Measurements from ENCODE around the gene WAPL. TPM values are rescaled to one million over a fixed set of nuclear protein-coding genes. Genes with fewer than 3 reads are reported as not detected.
A peak's percentile ranks its signal among the peaks of the same experiment; 100 is the strongest.

WAPL gene
- total and polyA plus RNA-seq, 10 of the 15 experiments (the other 5 are each of a cell fraction or from before 2014, with no cell fraction given): 15.7 to 45.8 (median 29.0) TPM

GRCh38 chr10:86399879-86400704, 121.5 kb downstream of the WAPL start (continued):
- no peak for TF ChIP-seq SKIL (IDR thresholded peaks at IDR 0.05; ENCODE audit: low read depth, poor library complexity, severe bottlenecking)
- TF ChIP-seq EGR1 (IDR thresholded peaks at IDR 0.05; ENCODE audit: borderline replicate concordance in 1 of 2, low read depth in 2 of 2, low read length in 2 of 2): peak in 1 of 2 experiments; percentile 23; a peak in 1 of 3 replicates
- peak; percentile 85; the same call in 1 of the 2 replicates for TF ChIP-seq STAT1 (conservative IDR thresholded peaks at IDR 0.05)
- TF ChIP-seq SRF (IDR thresholded peaks at IDR 0.05; ENCODE audit: low read depth in 2 of 2, low read length in 2 of 2): peak; percentile 71 to 85
- no peak for TF ChIP-seq MTA2 (IDR thresholded peaks at IDR 0.05; ENCODE audit: low read depth)
- TF ChIP-seq EP300 (IDR thresholded peaks at IDR 0.05; ENCODE audit: borderline replicate concordance in 1 of 2, control insufficient read depth in 1 of 2, low read depth in 2 of 2, low read length in 2 of 2): peak in 1 of 2 experiments; percentile 37; a peak in 1 of 4 replicates
- TF ChIP-seq SMC3 (IDR thresholded peaks at IDR 0.05; ENCODE audit: borderline replicate concordance, low read length): peak; percentile 94
- no peak for TF ChIP-seq SREBF1 (IDR thresholded peaks at IDR 0.05; ENCODE audit: low read length)
- peak; percentile 65; the same call in 1 of the 2 replicates for TF ChIP-seq TAF1 (IDR thresholded peaks at IDR 0.05; ENCODE audit: borderline replicate concordance, low read depth, low read length)
- TF ChIP-seq ASH2L (IDR thresholded peaks at IDR 0.05; ENCODE audit: borderline replicate concordance, low read depth): peak; percentile 79; the same call in 1 of the 2 replicates
- no peak for TF ChIP-seq BRCA1 (IDR thresholded peaks at IDR 0.05; ENCODE audit: low read depth, low read length)
- TF ChIP-seq E2F4 (IDR thresholded peaks at IDR 0.05; ENCODE audit: low read depth, low read length): no peak
- no peak for TF ChIP-seq ZNF274 (IDR thresholded peaks at IDR 0.05; ENCODE audit: insufficient read depth, insufficient read length)
- TF ChIP-seq RB1 (IDR thresholded peaks at IDR 0.05; ENCODE audit: borderline replicate concordance): peak; percentile 59; the same call in 1 of the 2 replicates
- peak in 1 of 2 experiments; percentile 44; a peak in 1 of 4 replicates for TF ChIP-seq IKZF2 (IDR thresholded peaks at IDR 0.05)
- peak; percentile 39; the same call in 1 of the 2 replicates for TF ChIP-seq CBX5 (IDR thresholded peaks at IDR 0.05; ENCODE audit: low read depth)
- TF ChIP-seq MAX (IDR thresholded peaks at IDR 0.05; ENCODE audit: low read depth, low read length): peak; percentile 84
- peak; percentile 45; the same call in 1 of the 2 replicates for TF ChIP-seq TBL1XR1 (IDR thresholded peaks at IDR 0.05; ENCODE audit: low read depth, low read length)
- no peak for TF ChIP-seq ZBED1 (IDR thresholded peaks at IDR 0.05; ENCODE audit: borderline replicate concordance)
- peak; percentile 79 for TF ChIP-seq LARP7 (IDR thresholded peaks at IDR 0.05)
- TF ChIP-seq NBN (IDR thresholded peaks at IDR 0.05): peak; percentile 65
- TF ChIP-seq USF1 (IDR thresholded peaks at IDR 0.05; ENCODE audit: borderline replicate concordance, extremely low read length, insufficient read depth, low read depth, low read length): no peak
- peak; percentile 38; the same call in 1 of the 2 replicates for TF ChIP-seq MEF2A (IDR thresholded peaks at IDR 0.05; ENCODE audit: insufficient read depth, low read depth, low read length)
- TF ChIP-seq DPF2 (IDR thresholded peaks at IDR 0.05): peak; percentile 60
- 0 out of 2 replicates have a peak, but pooled peaks have one; percentile 23 for TF ChIP-seq CBFB (IDR thresholded peaks at IDR 0.05; ENCODE audit: low read depth)
